Pons (tissue), 1 donor: Measurements from ENCODE around the gene CA7.

ENCODE experiments used
- DNase-seq: peaks from one replicate; pipeline ENCODE4 v3.0.0-alpha.2; 2016; ENCODE audit warnings: low spot score

CA7 gene

DNA sequence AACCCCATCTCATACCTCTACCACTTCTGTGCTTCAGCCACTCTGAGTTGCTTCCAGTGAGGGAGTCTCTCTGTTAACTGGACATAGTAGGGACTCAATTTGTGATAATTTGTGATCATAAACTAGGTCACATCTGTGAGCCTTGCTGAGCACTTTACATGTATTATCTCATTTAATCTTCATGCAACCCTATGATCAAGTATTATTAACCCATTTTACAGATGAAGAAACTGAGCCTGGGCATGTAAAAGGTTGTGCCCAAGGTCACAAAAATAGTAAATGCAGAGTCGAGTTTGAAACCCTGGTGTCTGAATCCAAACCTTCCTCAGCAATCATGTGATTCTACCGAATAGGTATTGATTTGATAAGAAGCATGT lies 54.7 kb downstream of the CA7 start:
- no peak for DNase-seq

DNA sequence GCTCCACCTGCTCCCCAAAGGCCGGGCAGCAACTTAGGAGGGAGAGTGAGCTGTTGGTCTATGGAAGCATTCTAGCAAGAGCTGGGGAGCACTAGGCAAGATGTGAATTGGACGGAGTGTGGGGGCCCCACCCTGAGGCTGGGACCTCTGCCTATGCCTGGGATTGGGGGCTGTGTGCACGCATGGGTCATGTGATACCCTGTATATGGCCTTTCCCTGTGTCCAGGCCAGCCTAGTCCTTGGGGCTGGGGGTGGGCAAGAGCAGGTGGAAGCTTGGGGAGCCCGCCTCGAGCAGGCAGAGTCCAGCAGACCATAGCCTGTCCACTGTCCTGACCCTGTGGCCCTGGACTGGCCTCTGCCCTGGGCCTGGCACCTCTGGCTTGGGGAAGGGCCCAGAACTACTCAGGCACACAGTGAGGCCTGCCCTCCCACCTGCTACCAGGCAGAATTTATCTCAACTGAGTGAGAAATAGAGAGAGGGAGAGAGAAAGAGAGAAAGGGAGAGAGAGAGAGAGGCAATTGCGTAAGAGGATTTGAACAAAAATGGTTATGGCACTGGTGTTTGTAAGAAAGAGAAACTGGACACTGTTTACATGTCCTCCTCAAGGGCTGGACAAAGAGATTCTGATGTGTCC lies 55.2 kb downstream of the CA7 start:
- no peak for DNase-seq

DNA sequence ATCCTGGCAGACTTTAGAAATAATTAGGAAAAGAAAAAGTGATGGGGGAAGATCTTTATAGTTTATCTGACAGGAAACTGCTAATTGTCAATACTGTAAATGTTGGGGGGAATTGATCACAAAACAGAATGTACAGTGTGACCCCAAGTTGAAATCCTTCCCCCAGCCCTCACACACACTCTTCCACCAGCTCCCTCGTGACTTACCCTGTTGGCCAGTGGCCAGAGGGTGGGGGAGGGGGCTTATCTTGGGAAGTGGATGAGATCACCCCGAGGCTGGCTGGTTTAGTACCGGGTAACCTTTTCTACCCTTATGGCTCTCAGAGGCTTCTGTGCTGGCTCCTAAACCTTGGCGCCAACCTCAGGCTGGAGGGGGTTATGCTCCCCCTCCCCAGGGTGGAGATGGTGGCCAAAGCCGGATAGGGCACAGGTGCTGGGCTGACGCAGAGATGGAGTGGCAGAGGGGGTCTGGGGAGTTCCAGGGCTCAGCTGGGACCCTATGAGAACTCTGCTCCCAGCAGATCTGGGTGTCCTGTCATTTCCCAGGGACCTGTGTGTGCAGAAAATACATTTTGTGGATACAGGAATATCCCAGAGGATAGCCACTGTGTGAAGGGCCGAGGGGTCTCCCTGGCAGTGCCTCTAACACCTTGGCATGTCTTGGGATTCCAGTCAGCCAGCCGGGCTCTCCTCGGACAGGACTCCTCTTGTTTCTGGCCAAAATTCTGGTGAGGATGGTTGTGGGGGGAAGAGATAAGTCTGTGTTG lies 55.9 kb downstream of the CA7 start:
- no peak for DNase-seq

DNA sequence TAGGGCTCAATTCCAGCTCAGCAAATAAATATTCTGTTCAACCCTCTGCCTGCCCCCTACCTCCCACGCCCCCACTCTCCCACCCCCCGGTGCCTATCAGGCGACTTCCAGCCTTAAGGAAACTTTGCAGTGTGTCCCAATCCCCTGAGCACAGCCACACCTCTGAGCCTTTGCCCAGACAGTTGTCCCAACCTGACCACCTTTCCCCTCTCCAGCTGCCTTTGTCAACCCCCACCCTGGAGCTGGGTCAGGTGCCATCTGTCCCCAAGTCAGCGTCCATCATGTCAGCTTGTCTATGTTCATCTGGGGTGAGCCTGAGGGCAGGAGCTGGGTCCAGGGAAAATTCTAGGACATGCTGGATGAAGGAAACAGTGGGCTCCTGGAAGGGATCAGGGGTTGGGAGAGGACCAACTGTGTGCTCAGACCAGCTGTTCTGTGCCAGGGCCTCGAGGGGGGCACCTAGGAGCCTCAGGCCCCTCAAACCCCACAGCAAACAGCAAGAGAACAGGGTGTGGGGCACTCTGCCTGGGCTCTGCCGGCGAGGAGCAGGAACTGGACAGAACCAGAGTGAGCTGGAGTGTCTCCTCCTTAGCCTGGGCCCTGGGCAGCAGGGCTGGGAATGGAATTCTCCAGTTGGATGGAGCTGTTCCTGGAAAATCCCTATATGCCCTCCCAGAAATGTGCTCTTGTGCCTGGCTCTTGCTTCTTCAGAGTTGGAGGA lies 56.7 kb downstream of the CA7 start:
- no peak for DNase-seq

DNA sequence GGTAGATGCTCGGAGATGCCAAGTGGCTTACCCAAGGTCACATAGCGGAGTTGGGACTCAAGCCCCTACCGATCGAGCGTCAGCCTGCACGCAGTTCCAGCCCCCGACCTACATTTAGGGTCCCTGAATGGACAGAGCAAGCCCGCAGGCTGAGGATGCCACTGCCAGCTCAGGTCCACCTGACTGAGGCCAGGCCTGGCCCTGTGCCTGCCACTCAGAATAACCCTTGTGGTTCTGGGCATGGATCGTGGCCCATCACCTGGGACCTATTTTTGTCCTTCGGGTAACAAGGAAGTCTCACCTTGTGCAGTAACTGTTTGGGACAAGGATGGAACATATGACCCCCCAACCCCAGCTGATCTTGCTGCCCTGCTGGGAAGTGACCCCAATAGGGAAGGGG lies 57.4 kb downstream of the CA7 start:
- no peak for DNase-seq

DNA sequence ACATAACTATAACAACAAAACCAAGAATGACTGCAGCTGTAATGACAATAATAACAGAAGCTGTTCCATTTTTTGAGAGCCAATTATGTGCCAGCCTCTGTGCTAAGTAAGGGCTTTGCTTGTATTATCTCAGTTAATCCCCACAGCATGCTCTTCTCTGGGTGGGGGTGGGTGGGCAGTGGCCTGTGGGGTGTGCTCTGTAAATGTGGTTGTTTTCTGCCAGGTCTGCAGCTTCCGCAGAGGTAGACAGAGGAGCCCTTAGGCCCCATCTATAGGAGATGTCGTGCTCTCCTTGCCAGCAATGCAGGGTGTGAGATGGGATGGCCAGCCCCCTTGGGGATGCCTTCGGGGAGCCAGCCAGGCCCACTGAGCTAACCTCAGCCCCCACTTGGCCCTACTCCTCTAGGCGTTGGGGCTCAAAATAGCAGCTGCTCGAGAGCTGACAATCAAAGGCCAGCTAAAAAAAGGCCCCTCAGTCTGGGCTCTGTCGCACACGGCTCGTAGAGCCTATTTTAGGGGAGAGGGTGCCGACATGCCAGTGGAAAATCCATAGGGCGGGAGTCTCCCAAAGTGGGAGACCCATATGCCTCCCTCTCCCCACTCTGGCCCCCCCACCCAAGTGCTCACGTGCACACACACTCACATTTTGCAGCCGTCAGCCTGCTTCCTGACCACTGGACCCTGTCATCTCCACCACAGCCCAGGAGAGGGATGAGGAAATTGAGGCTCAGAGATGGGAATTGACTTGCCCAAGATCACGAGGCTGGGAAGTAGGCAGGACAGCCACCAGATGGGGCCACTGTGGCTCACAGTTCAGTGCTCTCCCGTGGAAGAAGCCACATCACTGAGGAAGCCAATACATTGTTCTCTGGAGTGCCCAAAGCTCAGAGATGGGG lies 58.7 kb downstream of the CA7 start:
- DNase-seq = no peak
